ENCODE data around the gene CCDC201.

Gene CCDC201

GRCh38 chr7:45890125-45890901 is 17.4 kb upstream of the CCDC201 start:
- in situ Hi-C loops (cut with HindIII; ENCODE audit: low sequenced_read_pairs), result no loop called here
- no peak for DNase-seq (ENCODE audit: low read depth, low spot score)
- H3K4me3 ChIP-seq (ENCODE audit: low read depth, low read length), result no peak overlapping the region
- TF ChIP-seq, protein P1, sequence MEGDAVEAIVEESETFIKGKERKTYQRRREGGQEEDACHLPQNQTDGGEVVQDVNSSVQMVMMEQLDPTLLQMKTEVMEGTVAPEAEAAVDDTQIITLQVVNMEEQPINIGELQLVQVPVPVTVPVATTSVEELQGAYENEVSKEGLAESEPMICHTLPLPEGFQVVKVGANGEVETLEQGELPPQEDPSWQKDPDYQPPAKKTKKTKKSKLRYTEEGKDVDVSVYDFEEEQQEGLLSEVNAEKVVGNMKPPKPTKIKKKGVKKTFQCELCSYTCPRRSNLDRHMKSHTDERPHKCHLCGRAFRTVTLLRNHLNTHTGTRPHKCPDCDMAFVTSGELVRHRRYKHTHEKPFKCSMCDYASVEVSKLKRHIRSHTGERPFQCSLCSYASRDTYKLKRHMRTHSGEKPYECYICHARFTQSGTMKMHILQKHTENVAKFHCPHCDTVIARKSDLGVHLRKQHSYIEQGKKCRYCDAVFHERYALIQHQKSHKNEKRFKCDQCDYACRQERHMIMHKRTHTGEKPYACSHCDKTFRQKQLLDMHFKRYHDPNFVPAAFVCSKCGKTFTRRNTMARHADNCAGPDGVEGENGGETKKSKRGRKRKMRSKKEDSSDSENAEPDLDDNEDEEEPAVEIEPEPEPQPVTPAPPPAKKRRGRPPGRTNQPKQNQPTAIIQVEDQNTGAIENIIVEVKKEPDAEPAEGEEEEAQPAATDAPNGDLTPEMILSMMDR (IDR thresholded peaks at IDR 0.05; ENCODE audit: low read depth, low read length), result no peak

- DNase-seq (ENCODE audit: low read depth, low spot score), result peak; percentile 22
- in situ Hi-C loops (cut with HindIII; ENCODE audit: low sequenced_read_pairs), result no loop called here
- no peak overlapping the region for H3K4me3 ChIP-seq (ENCODE audit: low read depth, low read length)
- TF ChIP-seq, protein P1 (IDR thresholded peaks at IDR 0.05; ENCODE audit: low read depth, low read length), result no peak
Measured at GRCh38 chr7:45889367-45890067, 16.6 kb upstream of the CCDC201 start.

DNA sequence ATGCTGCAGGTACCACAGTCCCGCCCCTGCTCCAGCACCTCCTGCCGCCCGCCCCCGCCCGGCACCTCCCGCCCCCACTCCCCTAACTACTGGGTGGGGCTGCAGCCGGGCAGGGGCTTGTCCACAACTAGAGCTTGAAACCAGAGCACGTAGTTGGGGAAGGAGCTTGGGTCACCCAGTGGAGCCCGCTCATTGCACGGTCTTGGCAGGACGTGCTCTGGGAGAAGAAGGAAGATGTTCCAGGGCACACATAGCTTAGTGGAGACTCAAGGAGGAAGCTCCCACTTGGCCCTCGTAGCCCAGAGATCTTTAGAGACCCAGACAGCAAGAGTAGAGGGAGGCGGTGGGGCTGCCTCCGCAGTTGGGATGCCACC is 16.1 kb upstream of the CCDC201 start:
- TF ChIP-seq, protein P1 (IDR thresholded peaks at IDR 0.05; ENCODE audit: low read depth, low read length), result no peak
- no peak for DNase-seq (ENCODE audit: low read depth, low spot score)
- peak overlapping the region; percentile 39 for H3K4me3 ChIP-seq (ENCODE audit: low read depth, low read length)
- in situ Hi-C loops (cut with HindIII; ENCODE audit: low sequenced_read_pairs), result no loop called here

GRCh38 chr7:45888185-45888992 is 15.5 kb upstream of the CCDC201 start, which contains the start of gene IGFBP1:
Gene IGFBP1, plus strand, starts transcription at chr7:45888488. Its CDS starts 165 bp downstream, at chr7:45888653.
- in situ Hi-C loops (cut with HindIII; ENCODE audit: low sequenced_read_pairs), result no loop called here
- TF ChIP-seq, protein P1 (IDR thresholded peaks at IDR 0.05; ENCODE audit: low read depth, low read length), result no peak
- DNase-seq (ENCODE audit: low read depth, low spot score), result peak; percentile 13
- H3K4me3 ChIP-seq (ENCODE audit: low read depth, low read length), result peak within 1 kb of the TSS; percentile 39

DNA sequence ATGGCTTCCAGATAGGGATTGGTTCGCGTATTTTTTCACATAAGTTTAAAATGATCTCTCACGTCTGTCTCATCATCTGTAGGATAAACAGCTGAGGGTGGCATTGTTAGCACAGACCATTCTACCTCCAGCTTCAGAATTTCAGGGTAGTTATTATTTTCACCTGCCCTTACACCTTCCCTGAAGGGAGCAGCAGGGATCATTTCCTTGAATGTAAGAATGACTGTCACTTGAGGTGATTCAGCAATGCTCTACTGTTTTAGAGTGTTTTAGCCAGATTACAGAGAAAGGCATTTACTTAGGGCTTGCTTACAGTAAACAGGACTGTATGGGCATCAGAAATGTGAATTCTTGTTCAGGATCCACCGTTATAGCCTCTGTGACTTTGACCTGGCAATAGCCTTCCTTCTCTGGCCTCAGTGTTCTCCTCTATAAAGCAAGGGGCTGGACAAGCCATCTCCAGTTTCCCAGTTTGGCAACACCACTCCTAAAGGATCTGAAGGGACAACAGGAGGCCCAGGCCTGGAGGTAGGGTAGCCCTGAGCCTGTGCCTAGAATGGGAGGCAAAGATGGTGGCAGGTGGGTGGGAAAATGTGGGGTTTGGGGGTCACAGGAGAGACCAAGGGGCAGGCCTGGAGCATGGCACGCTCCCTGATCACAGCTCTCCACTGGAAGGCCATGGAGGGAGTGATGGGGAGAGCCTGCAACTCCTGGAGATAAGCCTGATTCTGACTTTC is 14.2 kb upstream of the CCDC201 start:
- in situ Hi-C loops (cut with HindIII; ENCODE audit: low sequenced_read_pairs), result no loop called here
- TF ChIP-seq, protein P1 (IDR thresholded peaks at IDR 0.05; ENCODE audit: low read depth, low read length), result no peak
- no peak overlapping the region for H3K4me3 ChIP-seq (ENCODE audit: low read depth, low read length)
- no peak for DNase-seq (ENCODE audit: low read depth, low spot score)
